IMR-90 (cell line): ENCODE data around the gene CDH12. TPM values are rescaled to one million over a fixed set of nuclear protein-coding genes. Genes with fewer than 3 reads are reported as not detected.

ENCODE experiments used
- ATAC-seq: fragments of 200-7000 bp; cut with Tn5 transposase; 2 replicates; pipeline ENCODE4 v1.9.1; 2020; ENCODE audit warnings: low read depth, mild to moderate bottlenecking, moderate library complexity
- BruUV-seq: library from RNA; stranded (reverse); fragments of 400-500 nt; replicated peaks from 2 replicates; lab custom pipeline; 2021; lab: Mats Ljungman, UMichigan
- CTCF ChIA-PET: fragments of 300-600 bp; formaldehyde crosslinking; extraction: SDS; loops from one replicate; lab custom pipeline; 2021; ENCODE audit warnings: antibody characterized with exemption; lab: Yijun Ruan, JAX
- POLR2A ChIA-PET: fragments of 300-600 bp; sonication (Branson Sonifier 250); formaldehyde crosslinking; loops from one replicate; lab custom pipeline; 2022; ENCODE audit warnings: antibody characterized with exemption; ENCODE audit not compliant: unreplicated experiment; lab: Charles Lee
- DNase-seq: peaks from one replicate; pipeline ENCODE4 v3.0.0; 2013
- H2AFZ ChIP-seq: replicated peaks from 2 replicates; pipeline ENCODE3; 2013; ENCODE audit warnings: low read length, mild to moderate bottlenecking; ENCODE audit not compliant: poor library complexity
- H2AK5ac ChIP-seq: 2 replicates; pipeline ENCODE4 v1.6.1; 2013; ENCODE audit warnings: low read depth, low read length, inconsistent platforms
- H2AK9ac ChIP-seq: replicated peaks from 2 replicates; pipeline ENCODE3; 2013; ENCODE audit warnings: mild to moderate bottlenecking, low read depth, low read length, moderate library complexity; ENCODE audit not compliant: poor library complexity
- H2BK120ac ChIP-seq: 2 replicates; pipeline ENCODE4 v1.6.1; 2013; ENCODE audit warnings: low read depth, low read length, inconsistent platforms
- H2BK15ac ChIP-seq: 3 replicates; pipeline ENCODE4 v1.6.1; 2013; ENCODE audit warnings: low read depth, low read length, inconsistent platforms
- H2BK20ac ChIP-seq: 2 replicates; pipeline ENCODE4 v1.6.1; 2013; ENCODE audit warnings: low read depth, mild to moderate bottlenecking, inconsistent platforms, low read length, moderate library complexity
- H2BK5ac ChIP-seq: 2 replicates; pipeline ENCODE4 v1.6.1; 2013; ENCODE audit warnings: mild to moderate bottlenecking, low read depth, low read length, inconsistent platforms; ENCODE audit not compliant: poor library complexity, severe bottlenecking
- H3K14ac ChIP-seq: replicated peaks from 2 replicates; pipeline ENCODE4 v1.6.1; 2013; ENCODE audit warnings: low read depth, low read length, inconsistent platforms
- H3K18ac ChIP-seq: 2 replicates; pipeline ENCODE4 v1.6.1; 2013; ENCODE audit warnings: low read depth, low read length, control low read depth
- H3K23ac ChIP-seq: 2 replicates; pipeline ENCODE4 v1.6.1; 2013; ENCODE audit warnings: low read depth, low read length, inconsistent platforms
- H3K27ac ChIP-seq: 2 replicates; pipeline ENCODE4 v1.5.1; 2013; ENCODE audit warnings: mild to moderate bottlenecking, control low read depth, low read length; ENCODE audit not compliant: insufficient read depth
- H3K27me3 ChIP-seq: 2 replicates; pipeline ENCODE4 v1.6.1; 2013; ENCODE audit warnings: low read length; ENCODE audit not compliant: control insufficient read depth, insufficient read depth
- H3K36me3 ChIP-seq: 2 replicates; pipeline ENCODE4 v1.6.1; 2013; ENCODE audit warnings: low read length, mixed read lengths; ENCODE audit not compliant: control insufficient read depth, insufficient read depth
- H3K4ac ChIP-seq: 2 replicates; pipeline ENCODE4 v1.6.1; 2013; ENCODE audit warnings: low read depth, low read length, inconsistent platforms
- H3K4me1 ChIP-seq: 2 replicates; pipeline ENCODE4 v1.6.1; 2013; ENCODE audit warnings: low read length, mixed read lengths; ENCODE audit not compliant: control insufficient read depth, insufficient read depth
- H3K4me2 ChIP-seq: 2 replicates; pipeline ENCODE4 v1.6.1; 2013; ENCODE audit warnings: low read depth, mild to moderate bottlenecking, control low read depth, low read length, moderate library complexity
- H3K4me3 ChIP-seq: 2 replicates; pipeline ENCODE4 v1.5.1; 2013; ENCODE audit warnings: low read depth, mild to moderate bottlenecking, control low read depth, low read length, moderate library complexity; ENCODE audit not compliant: insufficient read depth
- H3K56ac ChIP-seq: 2 replicates; pipeline ENCODE4 v1.6.1; 2013; ENCODE audit warnings: low read length, inconsistent platforms; ENCODE audit not compliant: insufficient read depth; ENCODE audit errors: extremely low read depth
- H3K79me1 ChIP-seq, 2 experiments: 2 replicates each; pipeline ENCODE4 v1.6.1; 2013; ENCODE audit warnings: low read length in 2 of 2, inconsistent platforms in 1 of 2, low read depth in 1 of 2
- H3K9ac ChIP-seq: 2 replicates; pipeline ENCODE4 v1.6.1; 2013; ENCODE audit warnings: low read depth, low read length, control low read depth
- H3K9me1 ChIP-seq: 2 replicates; pipeline ENCODE4 v1.6.1; 2013; ENCODE audit warnings: low read length, inconsistent platforms; ENCODE audit not compliant: insufficient read depth
- H3K9me3 ChIP-seq: 2 replicates; pipeline ENCODE4 v1.6.1; 2013; ENCODE audit warnings: low read length; ENCODE audit not compliant: control insufficient read depth, insufficient read depth
- H4K20me1 ChIP-seq: 2 replicates; pipeline ENCODE4 v1.6.1; 2013; ENCODE audit warnings: low read length, inconsistent platforms; ENCODE audit not compliant: insufficient read depth
- H4K5ac ChIP-seq: 2 replicates; pipeline ENCODE4 v1.6.1; 2013; ENCODE audit warnings: mild to moderate bottlenecking, low read depth, low read length, control low read depth
- H4K8ac ChIP-seq, 2 experiments: 2 replicates each; pipeline ENCODE4 v1.6.1; 2013; ENCODE audit warnings: low read depth in 2 of 2, low read length in 2 of 2, control low read depth in 1 of 2, inconsistent platforms in 1 of 2
- H4K91ac ChIP-seq: 2 replicates; pipeline ENCODE4 v1.6.1; 2013; ENCODE audit warnings: low read depth, low read length, inconsistent platforms; ENCODE audit not compliant: insufficient read depth
- BHLHE40 ChIP-seq: fragments of 150-350 bp; IDR thresholded peaks from 2 replicates; pipeline ENCODE4 v1.6.1; 2016; ENCODE audit warnings: mild to moderate bottlenecking, low read depth, low read length
- CTCF ChIP-seq: conservative IDR thresholded peaks from 2 replicates; pipeline ENCODE4 v1.5.1; 2012; ENCODE audit warnings: mild to moderate bottlenecking, low read depth, low read length, improper control_type of control experiment
- FOS ChIP-seq: fragments of 150-350 bp; IDR thresholded peaks from 2 replicates; pipeline ENCODE4 v1.6.1; 2016; ENCODE audit warnings: low read depth, low read length
- MXI1 ChIP-seq: IDR thresholded peaks from 2 replicates; pipeline ENCODE4 v1.6.1; 2012; ENCODE audit warnings: low read depth, mild to moderate bottlenecking, low read length, moderate library complexity, borderline replicate concordance
- NFE2L2 ChIP-seq: fragments of 150-350 bp; IDR thresholded peaks from 2 replicates; pipeline ENCODE4 v1.6.1; 2016; ENCODE audit warnings: low read depth, mild to moderate bottlenecking, low read length
- USF2 ChIP-seq: fragments of 150-350 bp; IDR thresholded peaks from 2 replicates; pipeline ENCODE4 v1.6.1; 2017; ENCODE audit warnings: mild to moderate bottlenecking, antibody characterized with exemption, low read length, low read depth
- WGBS, 2 experiments: methylation state at CpG; one replicate each; pipeline versions ENCODE4 v1.1.5 to v1.1.7; 2013; ENCODE audit warnings: missing lambda C conversion rate in 2 of 2; ENCODE audit not compliant: insufficient read length in 1 of 2; ENCODE audit errors: extremely low coverage in 2 of 2; 5-methylcytosine and 5-hydroxymethylcytosine counted together
- dilution Hi-C: fragments of 300-500 bp; cut with HindIII; formaldehyde crosslinking; loops from one replicate; pipeline ENCODE4 v1.14.3; 2018; ENCODE audit warnings: low sequenced_read_pairs; ENCODE audit not compliant: unreplicated experiment
- in situ Hi-C: fragments of 300-500 bp; cut with MboI; formaldehyde crosslinking; loops from 3 replicates; pipeline ENCODE4 v1.14.3; 2019; ENCODE audit warnings: low sequenced_read_pairs, inconsistent platforms, mixed read lengths
- intact Hi-C: fragments of 100-400 bp; cut with micrococcal nuclease; formaldehyde crosslinking; loops from 2 replicates; pipeline ENCODE4 v1.10.0; 2022
- polyA plus RNA-seq, 3 experiments: library from polyadenylated mRNA; depleted of rRNA; stranded (reverse); fragments of >200 nt; gene quantifications; 2 replicates each; pipeline ENCODE4 v1.2.3, GENCODE V29; 2012; ENCODE audit warnings: low replicate concordance in 1 of 3
- total RNA-seq: library from RNA; depleted of rRNA; stranded (reverse); fragments of >200 nt; gene quantifications from 2 replicates; pipeline ENCODE4 v1.2.3, GENCODE V29; 2012

CDH12 gene
- total and polyA plus RNA-seq, 2 of the 4 experiments (the other 2 are of a cell fraction): not detected

- Histone ChIP-seq H4K91ac (no peak overlapping the region), H3K4me2 (no peak overlapping the region), H4K20me1 (no peaks in the 10 kb centered on the region), H2AK5ac (no peak overlapping the region), H3K14ac (no peak overlapping the region), H2BK20ac (no peak overlapping the region), H3K4me1 (no peaks in the 10 kb centered on the region), H3K23ac (no peak overlapping the region), H3K56ac (no peak overlapping the region), H2BK5ac (no peak overlapping the region), H2AFZ (no peak overlapping the region), H3K79me1 (no peaks in the 10 kb centered on the region), H3K9me3 (peaks cover 5% of the 10 kb centered on the region), H3K18ac (no peak overlapping the region), H3K4me3 (no peak overlapping the region), H3K36me3 (no peaks in the 10 kb centered on the region), H3K9ac (no peak overlapping the region), H2BK15ac (no peak overlapping the region), H4K8ac (no peak overlapping the region), H2BK120ac (no peak overlapping the region), H3K27ac (no peak overlapping the region), H3K27me3 (no peaks in the 10 kb centered on the region), H3K4ac (no peak overlapping the region), H4K5ac (no peak overlapping the region), H2AK9ac (no peak overlapping the region), H3K9me1 (no peaks in the 10 kb centered on the region)
- TF ChIP-seq CTCF (no peak), MXI1 (no peak), FOS (no peak), USF2 (no peak), NFE2L2 (no peak), BHLHE40 (no peak)
- dilution Hi-C loops (no loop called here), intact Hi-C loops (no loop called here), in situ Hi-C loops (no loop called here)
- ChIA-PET CTCF (no interaction called here), POLR2A (no interaction called here)
- DNase-seq (no peak), ATAC-seq (no peak)
- no TSS peak for BruUV-seq
- no CpG with 5 or more reads among the region's 1 CpG for WGBS, 2 experiments
Observed at GRCh38 chr5:22835686-22836085, 17.5 kb downstream of the CDH12 start.
